ENCODE measurements around the gene HEMGN.

HEMGN gene

DNA sequence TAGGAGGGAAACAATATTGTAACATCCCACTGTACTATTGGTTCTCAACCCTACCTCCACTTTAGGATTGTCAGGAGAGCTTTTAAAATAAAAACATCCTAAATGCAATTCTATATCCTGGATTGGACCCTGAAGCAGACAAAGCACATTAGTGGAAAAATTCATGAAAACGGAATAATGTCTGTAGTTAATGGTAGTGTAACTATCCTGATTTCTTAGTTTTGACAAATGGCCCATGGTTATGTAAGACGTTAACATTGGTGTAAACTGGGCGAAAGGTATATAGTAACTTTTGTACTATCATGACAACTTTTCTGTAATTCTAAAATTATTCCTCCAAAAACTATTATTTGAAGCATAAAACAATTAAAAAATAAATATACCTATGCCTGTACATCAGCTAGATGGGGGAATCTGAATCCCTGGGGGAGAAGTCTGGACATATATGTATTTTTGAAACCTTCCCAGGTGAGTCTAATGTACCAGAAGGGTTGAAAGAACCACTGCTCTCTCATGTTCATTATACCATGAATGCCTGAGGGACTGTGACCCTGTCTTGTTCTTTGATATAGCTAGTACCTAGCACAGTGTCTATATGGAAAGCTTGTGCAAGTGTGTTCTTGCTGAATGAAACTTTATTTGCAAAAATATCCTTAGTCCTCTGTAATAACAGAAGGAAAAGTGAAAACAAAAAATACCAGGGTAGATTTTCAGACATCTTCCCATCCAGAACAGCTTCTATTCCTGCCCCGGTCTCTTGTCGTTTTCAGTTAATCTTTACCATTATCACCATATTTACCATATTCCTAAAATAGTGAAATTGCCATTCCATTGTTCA lies 12.3 kb downstream of the HEMGN start:
- DNase-seq = no peak

GRCh38 chr9:97924386-97924785 lies 13.6 kb downstream of the HEMGN start:
- DNase-seq = no peak

- peak; percentile 79 for DNase-seq
Measured at GRCh38 chr9:97923529-97924108, 14.4 kb downstream of the HEMGN start.

GRCh38 chr9:97921959-97922724 lies 15.8 kb downstream of the HEMGN start, which contains the start of gene TRMO:
Gene TRMO (minus strand): TSS chr9:97922500. CDS start chr9:97922493, 7 bp downstream.
- peak; percentile 98 for DNase-seq

- DNase-seq = no peak
Measured at GRCh38 chr9:97919217-97919813, 18.7 kb downstream of the HEMGN start.

- no peak for DNase-seq
Measured at GRCh38 chr9:97918611-97919010, 19.4 kb downstream of the HEMGN start.

- DNase-seq = no peak
Measured at GRCh38 chr9:97911970-97912369, 26.0 kb downstream of the HEMGN start.

DNA sequence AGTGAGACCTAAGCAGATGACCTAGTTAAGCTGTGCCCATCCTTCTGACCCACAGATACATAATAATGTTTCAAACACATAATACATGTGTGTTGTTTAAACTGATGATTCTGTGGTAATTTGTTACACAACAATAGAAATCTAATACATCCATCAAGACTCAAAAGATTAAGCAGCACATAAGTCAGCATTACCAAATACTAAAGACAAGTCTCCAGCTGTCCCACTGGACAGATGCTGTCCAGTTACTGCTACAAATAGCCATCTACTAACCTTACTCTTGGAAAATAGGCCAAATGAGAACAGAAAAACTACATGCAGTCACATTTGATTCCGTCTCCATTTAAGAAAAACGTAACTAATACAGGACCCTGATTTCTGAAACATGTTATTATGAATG lies 26.4 kb downstream of the HEMGN start:
- no peak for DNase-seq

DNA sequence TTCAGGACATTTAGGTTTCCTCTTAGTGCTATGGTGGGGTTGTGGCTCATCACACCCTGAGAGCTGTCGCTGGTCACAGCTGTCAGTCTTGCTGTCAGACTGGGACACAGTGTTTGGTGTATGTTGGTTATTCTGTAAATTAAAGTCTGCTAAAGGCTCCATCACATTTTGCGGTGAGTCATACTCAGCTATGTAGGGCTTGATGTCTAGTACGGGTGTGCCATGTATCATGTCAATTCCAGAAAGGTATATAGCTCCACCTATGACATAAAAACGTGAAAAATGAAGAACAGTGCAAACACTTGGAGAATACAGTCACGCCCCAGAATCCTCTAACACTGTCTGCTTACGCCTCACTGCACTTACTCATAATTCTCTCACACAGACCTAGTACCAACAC lies 27.6 kb downstream of the HEMGN start:
- DNase-seq = no peak

- no peak for DNase-seq
Measured at GRCh38 chr9:97908705-97909104, 29.3 kb downstream of the HEMGN start.

DNA sequence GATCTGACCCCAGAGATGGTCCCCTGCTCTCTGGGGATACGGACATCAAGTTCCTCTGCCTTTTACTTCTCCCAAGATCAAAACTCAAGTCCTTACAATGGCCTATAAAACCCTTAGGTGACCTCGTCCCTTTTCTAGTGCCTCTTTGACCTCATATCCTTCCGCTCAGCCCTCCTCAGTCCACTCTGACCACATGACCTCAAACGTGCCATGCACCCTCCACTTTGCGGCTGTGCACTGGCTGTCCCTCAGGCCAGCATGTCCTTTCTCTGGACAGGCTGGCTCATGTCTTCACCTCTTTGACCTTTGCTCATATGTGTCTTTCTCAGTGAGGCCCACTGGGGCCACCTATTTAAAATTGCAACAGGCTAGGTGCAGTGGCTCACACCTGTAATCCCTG lies 30.3 kb downstream of the HEMGN start:
- DNase-seq = no peak

DNA sequence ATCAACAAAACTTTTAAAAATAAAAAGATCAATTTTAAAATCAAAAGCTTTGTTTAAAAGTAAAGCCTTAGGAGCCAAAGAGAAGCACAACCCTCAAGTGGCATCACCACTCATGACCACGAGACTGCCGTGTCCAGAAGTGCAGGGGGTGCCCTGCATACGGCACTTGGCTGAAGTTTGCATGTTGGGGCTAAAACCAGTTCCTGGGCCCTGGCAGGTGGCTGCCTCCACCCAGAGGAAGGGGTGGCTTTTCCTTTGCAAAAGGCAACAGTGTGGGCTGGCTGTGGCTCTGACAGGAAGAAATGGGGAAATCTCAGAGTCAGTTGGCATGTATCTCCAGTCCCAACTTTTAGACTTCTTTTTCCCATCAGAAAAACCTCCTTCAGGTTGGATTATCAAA lies 30.9 kb downstream of the HEMGN start:
- no peak for DNase-seq

DNA sequence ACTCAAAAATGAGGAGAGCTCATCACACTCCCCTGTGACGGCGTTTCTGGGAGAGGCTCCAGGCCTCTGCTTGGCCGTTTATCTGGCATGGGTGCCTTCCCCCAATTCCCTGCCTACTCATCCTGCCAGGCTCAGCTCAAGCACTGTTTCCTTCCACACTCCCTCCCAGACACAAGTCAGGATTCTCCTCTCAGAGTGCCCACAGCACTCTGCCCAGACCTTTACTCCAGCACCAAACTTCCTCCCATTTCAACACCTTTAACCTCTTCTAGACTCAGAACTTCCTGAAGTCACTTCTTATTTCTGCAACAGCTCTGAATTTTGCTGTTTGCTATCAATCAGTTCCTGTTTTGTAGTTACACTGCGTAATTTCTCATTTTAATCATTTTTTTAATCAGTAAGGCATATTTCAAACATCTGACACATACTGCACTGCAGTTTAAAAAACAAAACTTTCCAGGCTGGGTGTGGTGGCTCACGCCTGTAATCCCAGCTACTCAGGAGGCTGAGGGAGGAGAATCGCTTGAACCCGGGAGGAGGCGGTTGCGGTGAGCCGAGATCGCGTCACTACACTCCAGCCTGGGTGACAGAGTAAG lies 31.6 kb downstream of the HEMGN start:
- peak; percentile 38 for DNase-seq

GRCh38 chr9:97905228-97905627 lies 32.7 kb downstream of the HEMGN start:
- DNase-seq = peak; percentile 44

- DNase-seq = peak; percentile 45
Measured at GRCh38 chr9:97904725-97905124, 33.2 kb downstream of the HEMGN start.

DNA sequence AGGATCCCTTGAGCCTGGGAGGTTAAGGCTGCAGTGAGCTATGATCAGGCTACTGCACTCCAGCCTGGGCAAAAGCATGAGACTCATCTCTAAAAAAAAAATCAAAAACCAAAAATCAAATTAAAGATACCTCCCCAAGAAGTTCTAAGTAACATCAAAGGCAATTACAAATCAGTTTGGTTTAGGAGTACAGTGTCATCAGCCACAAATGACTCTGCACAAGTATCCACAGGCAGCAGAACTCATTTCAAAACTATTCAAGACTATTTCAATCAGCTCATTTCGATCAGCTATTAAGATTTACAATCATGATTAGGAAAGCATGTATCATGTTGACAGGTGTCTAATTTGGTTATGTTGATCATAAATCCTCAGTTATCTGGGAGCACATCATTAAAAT lies 34.8 kb downstream of the HEMGN start:
- no peak for DNase-seq

DNA sequence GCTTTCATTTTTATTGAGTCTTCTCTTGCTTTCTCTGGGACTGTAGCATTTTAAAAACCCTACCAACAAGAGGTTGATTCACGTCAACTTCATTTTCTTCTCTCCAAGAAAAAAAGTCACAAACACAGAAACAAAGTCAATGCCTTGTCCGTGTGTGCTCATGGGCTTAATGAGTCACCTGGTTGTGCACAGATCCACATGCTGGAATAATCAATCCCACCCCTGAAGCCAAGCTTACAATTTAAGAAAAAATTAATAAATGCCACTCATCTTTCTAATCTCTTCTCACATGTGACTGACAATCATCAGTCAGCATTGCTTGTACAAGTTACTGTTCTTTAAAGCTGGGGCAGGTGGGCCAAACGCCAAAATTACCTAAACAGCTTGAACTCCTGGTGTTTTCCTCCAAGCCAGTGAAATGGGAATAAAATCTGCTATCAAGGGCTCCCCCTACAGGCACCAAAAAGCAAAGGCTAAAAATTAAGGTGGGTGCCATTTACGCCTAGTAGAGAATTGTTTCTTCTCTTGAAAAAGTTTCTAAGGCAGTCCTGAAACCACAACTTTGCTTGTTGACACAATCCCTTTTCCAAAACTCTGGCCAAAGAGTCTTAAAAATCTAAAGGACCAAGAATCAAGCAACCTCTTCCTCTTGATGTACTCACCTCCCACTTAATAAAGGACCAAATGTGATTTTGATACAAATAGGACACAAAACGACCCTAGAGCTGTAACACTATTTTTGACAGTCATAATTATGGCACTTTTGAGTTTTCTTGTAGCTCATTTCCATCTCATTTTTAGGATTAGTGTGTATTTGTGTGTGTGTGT lies 37.0 kb downstream of the HEMGN start:
- peak; percentile 25 for DNase-seq

- no peak for DNase-seq
Measured at GRCh38 chr9:97900103-97900737, 37.8 kb downstream of the HEMGN start.

DNA sequence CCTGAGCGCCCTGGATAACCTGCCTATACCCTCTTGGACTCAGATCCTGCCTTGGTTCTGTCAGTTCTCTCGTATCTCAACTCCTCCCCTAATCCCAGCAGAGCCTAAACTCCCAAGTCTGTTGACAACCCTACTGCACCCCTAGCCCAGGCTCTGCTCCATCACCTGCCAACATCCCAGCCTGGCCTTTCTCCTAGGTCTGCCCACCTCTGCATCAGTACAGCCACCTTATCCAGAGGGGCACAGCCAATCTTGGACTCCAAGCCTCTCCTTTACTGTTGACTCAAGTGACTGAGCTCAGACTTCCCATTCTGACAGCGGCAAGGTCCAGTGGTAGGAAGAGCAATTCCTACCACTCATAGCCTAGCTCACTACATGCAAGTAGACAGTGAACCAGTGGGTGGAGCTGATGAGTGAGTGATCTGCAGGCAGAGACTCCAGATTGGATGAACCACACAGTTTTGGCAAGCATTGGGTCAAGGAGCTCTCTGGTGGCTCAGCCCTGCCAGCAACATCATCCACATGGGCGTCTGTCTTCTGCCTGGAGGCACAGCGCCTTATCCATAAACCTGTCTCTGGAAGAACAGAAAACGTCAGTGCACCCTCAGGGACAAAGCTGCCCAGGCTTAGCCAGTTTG lies 42.2 kb downstream of the HEMGN start:
- no peak for DNase-seq

- no peak for DNase-seq
Measured at GRCh38 chr9:97895211-97895610, 42.8 kb downstream of the HEMGN start.

DNA sequence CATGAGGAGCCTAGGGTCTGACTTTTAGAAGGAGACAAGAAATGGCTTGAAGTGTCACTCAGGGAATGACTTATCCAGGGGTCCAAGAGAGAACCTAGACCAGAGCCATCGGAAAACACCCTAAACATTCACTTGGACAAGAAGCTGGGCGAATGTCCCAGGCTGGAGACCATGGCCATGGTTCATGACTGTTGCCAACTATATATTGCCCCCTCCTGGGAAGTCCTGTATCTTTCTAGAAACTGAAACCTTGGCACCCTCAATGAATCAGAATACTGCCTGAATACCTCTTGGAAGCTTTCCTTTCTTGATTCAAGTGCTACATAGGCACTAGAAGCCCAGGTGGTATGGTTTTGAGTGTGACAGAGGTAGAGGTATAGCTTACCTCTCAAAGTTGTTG lies 45.6 kb downstream of the HEMGN start:
- DNase-seq = no peak

Measured in stimulated activated CD4-positive, alpha-beta T cell treated with anti-CD3 and anti-CD28 coated beads, Interleukin-4, amount 100 ng/mL, for 24 hours (primary cell).